Right cardiac atrium (tissue), 5 donors: Measurements from ENCODE around the gene RNF115. TPM values are rescaled to one million over a fixed set of nuclear protein-coding genes. Genes with fewer than 3 reads are reported as not detected.

Experiments used
- ATAC-seq, 2 donors: fragments of 200-7000 bp; cut with Tn5 transposase; one replicate each; pipeline versions ENCODE4 v1.8.0 to v1.9.1; 2020; ENCODE audit warnings: moderate library complexity in 2 of 2, mild to moderate bottlenecking in 1 of 2
- DNase-seq, 3 donors: peaks; one replicate each; pipeline ENCODE4 v3.0.0-alpha.2; 2020
- H3K27ac ChIP-seq: one replicate; pipeline ENCODE4 v1.5.1; 2013; ENCODE audit warnings: mild to moderate bottlenecking, low read length, control low read depth, moderate library complexity
- H3K27me3 ChIP-seq: one replicate; pipeline ENCODE4 v1.6.1; 2013; ENCODE audit not compliant: control insufficient read depth, insufficient read depth
- H3K4me1 ChIP-seq: one replicate; pipeline ENCODE4 v1.6.1; 2013; ENCODE audit warnings: low read length; ENCODE audit not compliant: control insufficient read depth, insufficient read depth
- H3K4me3 ChIP-seq: one replicate; pipeline ENCODE4 v1.5.1; 2013; ENCODE audit warnings: low read length, control low read depth
- H3K9me3 ChIP-seq: one replicate; pipeline ENCODE4 v1.6.1; 2013; ENCODE audit warnings: low read length; ENCODE audit not compliant: control insufficient read depth
- WGBS: extraction: QIAGEN DNeasy Blood & Tissue Kit; methylation state at CpG from one replicate; pipeline ENCODE4 v1.1.7; 2013; 5-methylcytosine and 5-hydroxymethylcytosine counted together
- intact Hi-C, 4 donors: fragments of 100-400 bp; cut with DNase I; formaldehyde crosslinking; loops; one replicate each; pipeline versions ENCODE4 v1.11.0 to v1.14.0; 2022 to 2023
- microRNA-seq, 2 donors: library from miRNA; unstranded; fragments of <30 nt; microRNA quantifications; one replicate each; pipeline ENCODE4 v1.2.0, GENCODE V29; 2020 to 2021
- polyA plus RNA-seq: library from polyadenylated mRNA; stranded (reverse); fragments of 200-250 nt; gene quantifications from one replicate; pipeline ENCODE4 v1.2.3, GENCODE V29; 2013
- total RNA-seq, 4 donors: library from RNA; stranded (reverse); fragmentation: NEBNext Ultra II Directional; extraction: Animal tissue kit (Norgen Biotek cat#: 25700); gene quantifications; one replicate each; pipeline ENCODE4 v1.2.1, GENCODE V29; 2021
- donor health status: healthy with polysubstance abuse.
- donor health status: DM: no; HTN: yes; CAD: no.
- donor health status: DM: no; HTN: no; CAD: no.
- donor health status: DM: no; HTN: yes; CAD: no; lungs with severe emphysema.
- donor health status: DM: yes; HTN: yes; CAD: no.

The RNF115 gene
- total and polyA plus RNA-seq, 5 donors: 26.4 to 53.0 (median 38.9) TPM

- no peaks in the 10 kb centered on the region for H3K27me3 ChIP-seq
- WGBS: 92% methylated on average over 11 of the region's 11 CpGs
- no peak overlapping the region for H3K4me3 ChIP-seq
- DNase-seq: no peak
- no peak for ATAC-seq
- H3K9me3 ChIP-seq: no peaks in the 10 kb centered on the region
- no peak overlapping the region for H3K27ac ChIP-seq
- no peaks in the 10 kb centered on the region for H3K4me1 ChIP-seq
- intact Hi-C loops: no loop called here
Observed at GRCh38 chr1:145692785-145693443, 131.0 kb downstream of the RNF115 start.

GRCh38 chr1:145690587-145691558 lies 133.0 kb downstream of the RNF115 start:
- ATAC-seq (no peak), DNase-seq (no peak)
- no peaks in the 10 kb centered on the region for H3K4me1 ChIP-seq
- no peak overlapping the region for H3K4me3 ChIP-seq
- intact Hi-C loops: no loop called here
- H3K9me3 ChIP-seq: no peaks in the 10 kb centered on the region
- 79% methylated on average over 5 of the region's 5 CpGs for WGBS
- H3K27me3 ChIP-seq: no peaks in the 10 kb centered on the region
- no peak overlapping the region for H3K27ac ChIP-seq

- Histone ChIP-seq H3K27me3 (no peaks in the 10 kb centered on the region), H3K27ac (no peak overlapping the region), H3K4me3 (no peak overlapping the region), H3K9me3 (no peaks in the 10 kb centered on the region), H3K4me1 (no peaks in the 10 kb centered on the region)
- DNase-seq: no peak
- 91% methylated on average over 6 of the region's 6 CpGs for WGBS
- intact Hi-C loops: no loop called here
- no peak for ATAC-seq
Observed at GRCh38 chr1:145689922-145690321, 134.0 kb downstream of the RNF115 start.

DNA sequence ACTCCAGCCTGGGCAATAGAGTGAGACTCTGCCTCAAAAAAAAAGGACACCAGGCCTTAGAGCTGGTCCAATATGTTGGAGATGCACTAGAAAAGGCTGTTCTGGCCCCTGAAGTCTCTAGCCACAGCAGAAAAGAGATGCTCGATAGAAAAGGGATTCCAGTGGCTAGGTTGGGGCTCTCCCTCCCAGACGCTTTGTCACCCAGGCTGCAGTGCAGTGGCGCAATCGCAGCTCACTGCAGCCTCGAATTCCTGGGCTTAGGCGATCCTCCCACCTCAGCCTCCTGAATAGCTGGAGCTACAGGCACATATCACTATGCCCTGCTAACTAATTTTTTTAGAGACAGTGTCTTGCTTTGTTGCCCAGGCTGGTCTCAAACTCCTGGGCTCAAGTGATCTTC lies 135.0 kb downstream of the RNF115 start:
- Histone ChIP-seq H3K4me1 (no peaks in the 10 kb centered on the region), H3K27me3 (no peaks in the 10 kb centered on the region), H3K4me3 (no peak overlapping the region), H3K9me3 (no peaks in the 10 kb centered on the region), H3K27ac (no peak overlapping the region)
- intact Hi-C loops: no loop called here
- ATAC-seq (no peak), DNase-seq (no peak)
- 94% methylated on average over 6 of the region's 6 CpGs for WGBS

Small RNA genes lying within 50 kb of the gene (microRNA-seq; reads per million reads assigned to microRNA genes)
- 0 to 0.54 reads per million in 2 donors for gene MIR6736

Other genes with a start within 250 kb of the RNF115 start
- gene GPR89A, start 216.1 kb downstream of the RNF115 start, total RNA-seq: 10 to 100 TPM in 3 of 4 donors, 1 to 10 TPM in 1; 8.9 to 19.2 (median 12.2) TPM
- gene GPR89A, start 216.1 kb downstream of the RNF115 start, polyA plus RNA-seq: 9.5 TPM
- under 1 TPM in 1 of 4 donors, not detected in 3; 0.14 TPM for gene PDZK1, start 116.7 kb downstream of the RNF115 start, total RNA-seq
- gene PDZK1, start 116.7 kb downstream of the RNF115 start, polyA plus RNA-seq: 0.27 TPM
- gene CD160, start 104.6 kb downstream of the RNF115 start, total RNA-seq: not detected
- gene CD160, start 104.6 kb downstream of the RNF115 start, polyA plus RNA-seq: not detected
- gene POLR3C, start 105 bp upstream of the RNF115 start, total RNA-seq: 10 to 100 TPM; 14.7 to 15.9 (median 14.8) TPM
- gene POLR3C, start 105 bp upstream of the RNF115 start, polyA plus RNA-seq: 8.7 TPM
- 1 to 10 TPM; 4.1 to 7.2 (median 5.1) TPM for gene NUDT17, start 21.5 kb upstream of the RNF115 start, total RNA-seq
- gene NUDT17, start 21.5 kb upstream of the RNF115 start, polyA plus RNA-seq: 5.8 TPM
- gene PIAS3, start 35.0 kb upstream of the RNF115 start, total RNA-seq: 10 to 100 TPM; 16.9 to 19.4 (median 18.8) TPM
- 16.6 TPM for gene PIAS3, start 35.0 kb upstream of the RNF115 start, polyA plus RNA-seq
- gene ANKRD35, start 61.8 kb upstream of the RNF115 start, total RNA-seq: 1 to 10 TPM; 1.9 to 2.3 (median 2.1) TPM
- 1.4 TPM for gene ANKRD35, start 61.8 kb upstream of the RNF115 start, polyA plus RNA-seq
- 10 to 100 TPM; 10.2 to 29.0 (median 12.6) TPM for gene ITGA10, start 86.0 kb upstream of the RNF115 start, total RNA-seq
- 5.6 TPM for gene ITGA10, start 86.0 kb upstream of the RNF115 start, polyA plus RNA-seq
- gene PEX11B, start 94.6 kb upstream of the RNF115 start, total RNA-seq: 10 to 100 TPM; 21.4 to 23.7 (median 22.4) TPM
- gene PEX11B, start 94.6 kb upstream of the RNF115 start, polyA plus RNA-seq: 22.8 TPM
- gene RBM8A, start 103.4 kb upstream of the RNF115 start, total RNA-seq: 10 to 100 TPM; 68.6 to 94.5 (median 74.4) TPM
- 64.1 TPM for gene RBM8A, start 103.4 kb upstream of the RNF115 start, polyA plus RNA-seq
- 10 to 100 TPM; 25.4 to 39.2 (median 28.4) TPM for gene LIX1L, start 133.9 kb upstream of the RNF115 start, total RNA-seq
- 11.9 TPM for gene LIX1L, start 133.9 kb upstream of the RNF115 start, polyA plus RNA-seq
- 1 to 10 TPM; 1.7 to 3.9 (median 3.7) TPM for gene ANKRD34A, start 140.5 kb upstream of the RNF115 start, total RNA-seq
- 1.8 TPM for gene ANKRD34A, start 140.5 kb upstream of the RNF115 start, polyA plus RNA-seq
- gene POLR3GL, start 140.6 kb upstream of the RNF115 start, total RNA-seq: 10 to 100 TPM; 51.4 to 54.4 (median 52.5) TPM
- gene POLR3GL, start 140.6 kb upstream of the RNF115 start, polyA plus RNA-seq: 94.7 TPM
- 100 to 1,000 TPM; 548 to 806 (median 632) TPM for gene TXNIP, start 172.5 kb upstream of the RNF115 start, total RNA-seq
- 943 TPM for gene TXNIP, start 172.5 kb upstream of the RNF115 start, polyA plus RNA-seq
- 100 to 1,000 TPM in 2 of 4 donors, 10 to 100 TPM in 2; 65.1 to 164 (median 97.1) TPM for gene HJV, start 197.6 kb upstream of the RNF115 start, total RNA-seq
- 116 TPM for gene HJV, start 197.6 kb upstream of the RNF115 start, polyA plus RNA-seq